ENCODE data around the gene BOLL.
"Not testable (repeated sequence)": the region's sequence is repeated elsewhere in the genome, so short reads cannot be mapped to it uniquely, and the experiment has no call there.

Gene BOLL

DNA sequence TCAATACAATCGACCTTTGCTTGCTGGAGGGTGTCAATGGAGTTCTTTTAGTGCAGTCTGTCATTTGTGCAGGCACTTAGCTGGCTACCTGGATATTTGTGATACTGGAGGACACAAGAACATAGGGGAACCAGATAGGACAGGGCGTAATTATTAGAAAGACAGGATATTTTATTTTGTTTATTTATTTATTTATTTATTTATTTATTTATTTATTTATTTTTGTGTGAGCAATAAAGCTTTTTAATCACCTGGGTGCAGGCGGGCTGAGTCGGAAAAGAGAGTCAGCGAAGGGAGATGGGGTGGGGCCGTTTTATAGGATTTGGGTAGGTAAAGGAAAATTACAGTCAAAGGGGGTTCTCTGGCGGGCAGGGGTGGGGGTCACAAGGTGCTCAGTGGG, 76.0 kb downstream of the BOLL start:
- in situ Hi-C loops (cut with MboI; ENCODE audit: low pct_unique_long_range_greater_than_20kb, low sequenced_read_pairs); DNase-seq: not testable (repeated sequence)

- DNase-seq = no peak
- in situ Hi-C loops (cut with MboI; ENCODE audit: low pct_unique_long_range_greater_than_20kb, low sequenced_read_pairs) = no loop called here
These were observed 76.8 kb downstream of the BOLL start for GRCh38 chr2:197708331-197708730.

- DNase-seq = peak; percentile 67
- in situ Hi-C loops (cut with MboI; ENCODE audit: low pct_unique_long_range_greater_than_20kb, low sequenced_read_pairs) = no loop called here
These were observed 77.6 kb downstream of the BOLL start for GRCh38 chr2:197707316-197708213.

GRCh38 chr2:197706839-197707207, 78.3 kb downstream of the BOLL start:
- no peak for DNase-seq
- in situ Hi-C loops (cut with MboI; ENCODE audit: low pct_unique_long_range_greater_than_20kb, low sequenced_read_pairs) = no loop called here

GRCh38 chr2:197705912-197706838, 78.9 kb downstream of the BOLL start:
- no peak for DNase-seq
- in situ Hi-C loops (cut with MboI; ENCODE audit: low pct_unique_long_range_greater_than_20kb, low sequenced_read_pairs) = no loop called here

GRCh38 chr2:197705121-197705911, 79.8 kb downstream of the BOLL start, which contains the start of gene MARS2:
TSS of gene MARS2 (plus strand) at chr2:197705369. CDS start at chr2:197705406, 37 bp downstream.
- DNase-seq = peak; percentile 90
- in situ Hi-C loops (cut with MboI; ENCODE audit: low pct_unique_long_range_greater_than_20kb, low sequenced_read_pairs) = no loop called here

DNA sequence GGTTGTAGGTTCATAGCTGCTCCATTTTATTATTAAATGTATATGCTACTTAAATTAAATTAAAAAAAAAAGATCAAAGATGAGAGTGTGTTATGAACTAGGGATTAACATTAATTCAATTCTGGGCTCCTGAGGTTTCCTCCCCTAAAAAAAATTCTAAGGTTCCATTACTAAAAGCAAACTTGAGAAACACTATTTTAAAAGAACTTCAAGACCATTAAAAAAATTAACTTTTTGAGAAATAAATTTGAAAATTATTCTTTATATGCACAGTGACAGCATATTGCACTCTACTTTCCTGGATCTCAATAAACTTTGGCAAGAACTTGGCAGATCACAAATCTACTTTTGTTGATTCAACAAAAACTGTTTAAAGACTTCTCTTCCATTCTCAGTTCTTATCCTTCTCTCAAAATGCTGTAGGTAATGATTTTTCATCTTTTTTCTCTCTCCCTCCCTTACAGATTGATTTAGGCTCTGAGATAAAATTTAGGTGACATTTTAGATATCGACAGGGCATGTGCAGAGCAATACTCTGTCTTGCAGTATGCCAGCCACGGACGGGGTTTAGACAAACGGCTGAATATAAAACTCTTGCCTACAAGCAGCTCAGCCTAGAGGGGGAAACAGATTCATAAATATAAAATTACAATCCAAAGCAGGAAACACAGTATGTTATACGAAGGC, 80.5 kb downstream of the BOLL start:
- in situ Hi-C loops (cut with MboI; ENCODE audit: low pct_unique_long_range_greater_than_20kb, low sequenced_read_pairs) = no loop called here
- DNase-seq = no peak

- DNase-seq = no peak
- in situ Hi-C loops (cut with MboI; ENCODE audit: low pct_unique_long_range_greater_than_20kb, low sequenced_read_pairs) = no loop called here
These were observed 84.2 kb downstream of the BOLL start for GRCh38 chr2:197700960-197701359.

GRCh38 chr2:197699724-197700123, 85.4 kb downstream of the BOLL start:
- DNase-seq; in situ Hi-C loops (cut with MboI; ENCODE audit: low pct_unique_long_range_greater_than_20kb, low sequenced_read_pairs): not testable (repeated sequence)

- in situ Hi-C loops (cut with MboI; ENCODE audit: low pct_unique_long_range_greater_than_20kb, low sequenced_read_pairs); DNase-seq: not testable (repeated sequence)
These were observed 88.5 kb downstream of the BOLL start for GRCh38 chr2:197696571-197696970.

GRCh38 chr2:197695971-197696370, 89.1 kb downstream of the BOLL start:
- DNase-seq; in situ Hi-C loops (cut with MboI; ENCODE audit: low pct_unique_long_range_greater_than_20kb, low sequenced_read_pairs): not testable (repeated sequence)

- DNase-seq; in situ Hi-C loops (cut with MboI; ENCODE audit: low pct_unique_long_range_greater_than_20kb, low sequenced_read_pairs): not testable (repeated sequence)
These were observed 89.9 kb downstream of the BOLL start for GRCh38 chr2:197695206-197695605.

- DNase-seq = no peak
These were observed 107.6 kb downstream of the BOLL start for GRCh38 chr2:197677483-197677882.

GRCh38 chr2:197677056-197677455, 108.1 kb downstream of the BOLL start:
- in situ Hi-C loops (cut with MboI; ENCODE audit: low pct_unique_long_range_greater_than_20kb, low sequenced_read_pairs) = no loop called here
- no peak for DNase-seq

More at GRCh38 chr2:197677483-197677882, 107.6 kb downstream of the BOLL start:
- in situ Hi-C loops (cut with MboI; ENCODE audit: low pct_unique_long_range_greater_than_20kb, low sequenced_read_pairs) = no loop called here
